H1 (cell line): ENCODE results near the gene PBX2. TPM values are rescaled to one million over a fixed set of nuclear protein-coding genes. Genes with fewer than 3 reads are reported as not detected.

ENCODE experiments used
- CTCF ChIA-PET: fragments of 300-600 bp; sonication (Branson Sonifier 250); formaldehyde crosslinking; loops from one replicate; lab custom pipeline; 2021; ENCODE audit not compliant: partially characterized antibody; lab: Charles Lee
- POLR2A ChIA-PET: fragments of 300-600 bp; sonication (Branson Sonifier 250); formaldehyde crosslinking; loops from one replicate; lab custom pipeline; 2021; ENCODE audit warnings: inconsistent platforms; ENCODE audit not compliant: partially characterized antibody; lab: Charles Lee
- DNase-seq, 2 experiments: peaks; one replicate each; pipeline versions ENCODE4 v3.0.0 to v3.0.0-alpha.2; 2010 to 2022; ENCODE audit warnings: low spot score in 2 of 2, low read depth in 1 of 2, mixed read lengths in 1 of 2
- FAIRE-seq: peaks from 2 replicates; lab custom pipeline; 2011; peaks lifted over from hg19 to GRCh38; lab: Jason Lieb, UNC
- H2AFZ ChIP-seq: 2 replicates; pipeline ENCODE4 v1.8.1; 2012; ENCODE audit warnings: low read length, inconsistent platforms
- H2AK5ac ChIP-seq: 2 replicates; pipeline ENCODE4 v1.6.1; 2013; ENCODE audit warnings: low read depth, low read length
- H2BK120ac ChIP-seq: replicated peaks from 2 replicates; pipeline ENCODE3; 2013; ENCODE audit warnings: low read depth, low read length, inconsistent platforms
- H2BK12ac ChIP-seq: 2 replicates; pipeline ENCODE4 v1.6.1; 2013; ENCODE audit warnings: low read depth, low read length
- H2BK15ac ChIP-seq: 2 replicates; pipeline ENCODE4 v1.6.1; 2013; ENCODE audit warnings: low read length
- H2BK20ac ChIP-seq: 2 replicates; pipeline ENCODE4 v1.6.1; 2013; ENCODE audit warnings: low read length
- H2BK5ac ChIP-seq: 2 replicates; pipeline ENCODE4 v1.6.1; 2013; ENCODE audit warnings: low read depth, low read length
- H3K14ac ChIP-seq: 2 replicates; pipeline ENCODE4 v1.6.1; 2013; ENCODE audit warnings: inconsistent platforms; ENCODE audit not compliant: insufficient read length
- H3K18ac ChIP-seq: 2 replicates; pipeline ENCODE4 v1.6.1; 2013; ENCODE audit warnings: low read length; ENCODE audit errors: extremely low read depth
- H3K23ac ChIP-seq: 2 replicates; pipeline ENCODE4 v1.6.1; 2013; ENCODE audit warnings: inconsistent platforms; ENCODE audit not compliant: insufficient read length
- H3K23me2 ChIP-seq: 2 replicates; pipeline ENCODE4 v1.6.1; 2013; ENCODE audit warnings: low read depth, low read length
- H3K27ac ChIP-seq: 2 replicates; pipeline ENCODE4 v1.6.1; 2011; ENCODE audit warnings: low read depth, low read length, inconsistent platforms
- H3K27me3 ChIP-seq, 4 experiments: replicated peaks in 1 of 4; 1 replicate in 1 of 4; 2 replicates in 3 of 4; pipeline versions ENCODE4 v1.6.1 to v1.8.1; 2011 to 2013; ENCODE audit warnings: low read length in 3 of 4, mild to moderate bottlenecking in 3 of 4, inconsistent platforms in 2 of 4, mixed read lengths in 2 of 4, moderate library complexity in 1 of 4; ENCODE audit not compliant: control insufficient read depth in 3 of 4, insufficient read depth in 3 of 4; ENCODE audit errors: extremely low read depth in 1 of 4
- H3K36me3 ChIP-seq, 4 experiments: 2 replicates each; pipeline versions ENCODE4 v1.6.1 to v1.8.1; 2011 to 2013; ENCODE audit warnings: mild to moderate bottlenecking in 4 of 4, low read length in 3 of 4, moderate library complexity in 2 of 4, control low read depth in 1 of 4, inconsistent platforms in 1 of 4; ENCODE audit not compliant: insufficient read depth in 4 of 4, control insufficient read depth in 2 of 4
- H3K4ac ChIP-seq: replicated peaks from 2 replicates; pipeline ENCODE3; 2013; ENCODE audit warnings: low read length, low read depth, mixed read lengths, inconsistent platforms; ENCODE audit not compliant: insufficient read length
- H3K4me1 ChIP-seq, 4 experiments: replicated peaks in 1 of 4; 1 replicate in 1 of 4; 2 replicates in 3 of 4; pipeline versions ENCODE4 v1.6.1 to v1.8.1; 2011 to 2013; ENCODE audit warnings: low read length in 3 of 4, inconsistent platforms in 2 of 4, mixed read lengths in 1 of 4; ENCODE audit not compliant: insufficient read depth in 4 of 4, control insufficient read depth in 3 of 4
- H3K4me2 ChIP-seq, 2 experiments: 2 replicates each; pipeline versions ENCODE4 v1.6.1 to v1.8.1; 2011 to 2013; ENCODE audit warnings: low read depth in 2 of 2, low read length in 2 of 2, control low read depth in 1 of 2, inconsistent platforms in 1 of 2, mild to moderate bottlenecking in 1 of 2; ENCODE audit not compliant: insufficient read depth in 1 of 2
- H3K4me3 ChIP-seq, 4 experiments: fragments of 200-600, 300-600 bp in 1 of 4; sonication (generic), shearing (Covaris generic), sonication (Bioruptor Twin) in 1 of 4; 2 replicates each; pipeline versions ENCODE4 v1.5.1 to v1.8.1; 2011 to 2016; ENCODE audit warnings: low read length in 4 of 4, low read depth in 3 of 4, control low read depth in 2 of 4, inconsistent platforms in 2 of 4, mild to moderate bottlenecking in 2 of 4, mixed read lengths in 1 of 4, moderate library complexity in 1 of 4; ENCODE audit not compliant: insufficient read depth in 2 of 4; ENCODE audit errors: extremely low read depth in 1 of 4
- H3K56ac ChIP-seq: replicated peaks from 2 replicates; pipeline ENCODE3; 2013; ENCODE audit warnings: low read depth, mild to moderate bottlenecking, mixed read lengths, low read length, inconsistent platforms; ENCODE audit not compliant: insufficient read length
- H3K79me1 ChIP-seq: 2 replicates; pipeline ENCODE4 v1.6.1; 2013; ENCODE audit warnings: low read depth, low read length, control low read depth
- H3K79me2 ChIP-seq, 2 experiments: 2 replicates each; pipeline versions ENCODE4 v1.6.1 to v1.8.1; 2012 to 2013; ENCODE audit warnings: low read length in 2 of 2, mild to moderate bottlenecking in 2 of 2, inconsistent platforms in 1 of 2; ENCODE audit not compliant: insufficient read depth in 2 of 2, control insufficient read depth in 1 of 2
- H3K9ac ChIP-seq, 4 experiments: replicated peaks in 1 of 4; 1 replicate in 1 of 4; 2 replicates in 3 of 4; pipeline versions ENCODE4 v1.6.1 to v1.8.1; 2011 to 2013; ENCODE audit warnings: low read depth in 3 of 4, low read length in 3 of 4, control low read depth in 2 of 4, mild to moderate bottlenecking in 2 of 4, moderate library complexity in 2 of 4, inconsistent platforms in 1 of 4; ENCODE audit errors: extremely low read depth in 1 of 4
- H3K9me3 ChIP-seq, 2 experiments: 2 replicates each; pipeline versions ENCODE4 v1.6.1 to v1.8.1; 2012 to 2013; ENCODE audit warnings: mild to moderate bottlenecking in 2 of 2, moderate library complexity in 2 of 2, control low read depth in 1 of 2, inconsistent platforms in 1 of 2, low read depth in 1 of 2, low read length in 1 of 2, mixed read lengths in 1 of 2; ENCODE audit not compliant: insufficient read depth in 2 of 2
- H4K20me1 ChIP-seq, 2 experiments: replicated peaks in 1 of 2; 2 replicates each; pipeline versions ENCODE3 to v1.8.1; 2011 to 2013; ENCODE audit warnings: inconsistent platforms in 2 of 2, low read length in 2 of 2, mild to moderate bottlenecking in 1 of 2; ENCODE audit not compliant: insufficient read depth in 2 of 2, control insufficient read depth in 1 of 2
- H4K5ac ChIP-seq: 2 replicates; pipeline ENCODE4 v1.6.1; 2013; ENCODE audit warnings: low read length, low read depth, mixed read lengths, inconsistent platforms; ENCODE audit not compliant: insufficient read length
- H4K8ac ChIP-seq: 2 replicates; pipeline ENCODE4 v1.8.0; 2013; ENCODE audit warnings: mild to moderate bottlenecking, moderate library complexity, low read length, inconsistent platforms; ENCODE audit not compliant: insufficient read depth; ENCODE audit errors: extremely low read depth
- H4K91ac ChIP-seq: replicated peaks from 2 replicates; pipeline ENCODE3; 2013; ENCODE audit warnings: low read length, mixed read lengths, inconsistent platforms; ENCODE audit not compliant: insufficient read length
- CHD1 ChIP-seq: IDR thresholded peaks from 2 replicates; pipeline ENCODE4 v1.6.1; 2012; ENCODE audit warnings: low read depth, low read length, improper control_type of control experiment
- CTBP2 ChIP-seq: IDR thresholded peaks from 2 replicates; pipeline ENCODE4 v1.7.0; 2011; ENCODE audit warnings: borderline replicate concordance, mild to moderate bottlenecking, moderate library complexity, mixed read lengths, low read length; ENCODE audit not compliant: insufficient read depth, insufficient read length
- EZH2 ChIP-seq: fragments of 200-600 bp; sonication (generic); IDR thresholded peaks from 2 replicates; pipeline ENCODE4 v1.7.1; 2012; ENCODE audit warnings: low read depth, mild to moderate bottlenecking, moderate library complexity, low read length, inconsistent platforms; ENCODE audit not compliant: severe bottlenecking
- SAP30 ChIP-seq: fragments of 300-600 bp; sonication (generic); IDR thresholded peaks from 2 replicates; pipeline ENCODE4 v1.7.1; 2012; ENCODE audit warnings: low read length, moderate library complexity, mild to moderate bottlenecking, inconsistent platforms; ENCODE audit not compliant: insufficient read depth, insufficient replicate concordance
- WGBS, 2 experiments: shearing (Covaris generic) in 1 of 2; methylation state at CpG; one replicate each; pipeline versions ENCODE4 v1.1.6 to v1.1.7; 2013 to 2015; ENCODE audit warnings: low lambda C conversion rate in 2 of 2, mixed read lengths in 2 of 2, inconsistent platforms in 1 of 2, low coverage in 1 of 2, missing lambda C conversion rate in 1 of 2; ENCODE audit not compliant: insufficient replicate concordance in 2 of 2, insufficient coverage in 1 of 2, insufficient read length in 1 of 2; ENCODE audit errors: extremely low coverage in 1 of 2, missing lambda C conversion rate in 1 of 2; 5-methylcytosine and 5-hydroxymethylcytosine counted together
- polyA plus RNA-seq, 7 experiments: library from polyadenylated mRNA; depleted of rRNA in 3 of 7; stranded (reverse) in 5 of 7; unstranded in 2 of 7; fragments of >200 nt in 5 of 7; fragments of 200-250 nt in 2 of 7; gene quantifications; 1 replicate in 5 of 7; 2 replicates in 1 of 7; 4 replicates in 1 of 7; pipeline versions ENCODE4 v1.2.1 to v1.2.3, GENCODE V29; 2011 to 2013; ENCODE audit warnings: missing spikeins in 2 of 7, mixed read lengths in 2 of 7
- total RNA-seq: library from RNA; stranded (reverse); fragmentation: NEBNext Ultra II Directional; extraction: Animal tissue kit (Norgen Biotek cat#: 25700); gene quantifications from 2 replicates; pipeline ENCODE4 v1.2.1, GENCODE V29; 2021
- TF ChIP-seq, protein P1 (sequence below): IDR thresholded peaks from 2 replicates; pipeline ENCODE4 v1.6.1; 2012; ENCODE audit warnings: inconsistent platforms
- TF ChIP-seq, protein P2 (sequence below), 3 experiments: IDR thresholded peaks; 1 replicate in 2 of 3; 2 replicates in 1 of 3; pipeline versions ENCODE4 v1.5.1 to v1.6.1; 2011; ENCODE audit warnings: low read length in 3 of 3, mild to moderate bottlenecking in 3 of 3, inconsistent platforms in 2 of 3, low read depth in 1 of 3, moderate library complexity in 1 of 3; ENCODE audit not compliant: insufficient read depth in 1 of 3; ENCODE audit errors: control extremely low read depth in 1 of 3
- TF ChIP-seq, protein P3 (sequence below): IDR thresholded peaks from 2 replicates; pipeline ENCODE4 v1.6.1; 2011; ENCODE audit warnings: low read length, improper control_type of control experiment

The PBX2 gene
- total and polyA plus RNA-seq, 2 of the 8 experiments (the other 6 are each of a cell fraction or from before 2014, with no cell fraction given) = 102 to 130 TPM

DNA sequence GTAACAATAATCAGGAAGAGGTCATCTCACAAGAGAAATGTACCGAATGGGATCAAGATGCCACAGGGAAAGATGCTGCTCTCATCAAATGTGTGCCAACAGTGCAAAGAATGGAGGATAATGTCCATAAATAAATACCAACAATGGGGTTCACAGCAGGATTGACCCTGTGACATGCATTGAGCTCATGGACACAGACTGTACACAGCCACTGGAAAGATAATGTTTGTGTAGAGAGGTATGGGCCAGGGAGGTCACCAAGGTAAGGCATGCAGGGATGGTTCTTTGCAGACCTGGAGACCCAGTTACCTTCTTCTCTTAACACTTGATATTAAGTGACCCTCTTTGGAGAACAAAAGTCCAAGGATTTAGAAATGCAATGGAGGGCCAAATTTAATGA is 15.6 kb downstream of the PBX2 start:
- H3K27me3 ChIP-seq = no peaks in the 10 kb centered on the region
- ChIA-PET CTCF (interaction anchor here (1.3 kb wide), 1 partner anchor 26 kb away, joined by 3 read pairs; no protein-coding TSS in a partner anchor), POLR2A (interaction anchor here (1.9 to 2.1 kb wide), 2 partner anchors 10 to 45 kb away, joined by 6 to 10 read pairs; partner anchors contain the start of gene EGFL8)
- no peak overlapping the region for H3K9ac ChIP-seq
- H3K23me2 ChIP-seq = peaks cover 26% of the 10 kb centered on the region
- H3K14ac ChIP-seq = no peak overlapping the region
- no peak overlapping the region for H3K4ac ChIP-seq
- TF ChIP-seq, protein P1, sequence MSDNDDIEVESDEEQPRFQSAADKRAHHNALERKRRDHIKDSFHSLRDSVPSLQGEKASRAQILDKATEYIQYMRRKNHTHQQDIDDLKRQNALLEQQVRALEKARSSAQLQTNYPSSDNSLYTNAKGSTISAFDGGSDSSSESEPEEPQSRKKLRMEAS = no peak
- TF ChIP-seq CTBP2 = no peak
- no peak for TF ChIP-seq EZH2
- TF ChIP-seq, protein P2, sequence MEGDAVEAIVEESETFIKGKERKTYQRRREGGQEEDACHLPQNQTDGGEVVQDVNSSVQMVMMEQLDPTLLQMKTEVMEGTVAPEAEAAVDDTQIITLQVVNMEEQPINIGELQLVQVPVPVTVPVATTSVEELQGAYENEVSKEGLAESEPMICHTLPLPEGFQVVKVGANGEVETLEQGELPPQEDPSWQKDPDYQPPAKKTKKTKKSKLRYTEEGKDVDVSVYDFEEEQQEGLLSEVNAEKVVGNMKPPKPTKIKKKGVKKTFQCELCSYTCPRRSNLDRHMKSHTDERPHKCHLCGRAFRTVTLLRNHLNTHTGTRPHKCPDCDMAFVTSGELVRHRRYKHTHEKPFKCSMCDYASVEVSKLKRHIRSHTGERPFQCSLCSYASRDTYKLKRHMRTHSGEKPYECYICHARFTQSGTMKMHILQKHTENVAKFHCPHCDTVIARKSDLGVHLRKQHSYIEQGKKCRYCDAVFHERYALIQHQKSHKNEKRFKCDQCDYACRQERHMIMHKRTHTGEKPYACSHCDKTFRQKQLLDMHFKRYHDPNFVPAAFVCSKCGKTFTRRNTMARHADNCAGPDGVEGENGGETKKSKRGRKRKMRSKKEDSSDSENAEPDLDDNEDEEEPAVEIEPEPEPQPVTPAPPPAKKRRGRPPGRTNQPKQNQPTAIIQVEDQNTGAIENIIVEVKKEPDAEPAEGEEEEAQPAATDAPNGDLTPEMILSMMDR (IDR thresholded peaks at IDR 0.05; ENCODE audit: control extremely low read depth in 1 of 3, insufficient read depth in 1 of 3, low read depth in 1 of 3, low read length in 3 of 3) = no peak
- TF ChIP-seq, protein P3, sequence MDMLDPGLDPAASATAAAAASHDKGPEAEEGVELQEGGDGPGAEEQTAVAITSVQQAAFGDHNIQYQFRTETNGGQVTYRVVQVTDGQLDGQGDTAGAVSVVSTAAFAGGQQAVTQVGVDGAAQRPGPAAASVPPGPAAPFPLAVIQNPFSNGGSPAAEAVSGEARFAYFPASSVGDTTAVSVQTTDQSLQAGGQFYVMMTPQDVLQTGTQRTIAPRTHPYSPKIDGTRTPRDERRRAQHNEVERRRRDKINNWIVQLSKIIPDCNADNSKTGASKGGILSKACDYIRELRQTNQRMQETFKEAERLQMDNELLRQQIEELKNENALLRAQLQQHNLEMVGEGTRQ = no peak
- TF ChIP-seq SAP30 = no peak
- TF ChIP-seq CHD1 = no peak
- TF ChIP-seq, all 59 proteins: peak for 0
- H3K56ac ChIP-seq = no peak overlapping the region
- peak overlapping the region; percentile 99 to 100; a peak in 2 of 4 replicates for H3K4me2 ChIP-seq
- H4K5ac ChIP-seq = no peak overlapping the region
- H3K9me3 ChIP-seq = no peaks in the 10 kb centered on the region
- H2AFZ ChIP-seq = no peak overlapping the region
- H3K36me3 ChIP-seq = peaks cover 2 to 19% (median 16%) of the 10 kb centered on the region in 4 experiments; a peak in 7 of 8 replicates
- H3K18ac ChIP-seq = no peak overlapping the region
- no peak overlapping the region for H4K8ac ChIP-seq
- FAIRE-seq = no peak
- no peak overlapping the region for H4K91ac ChIP-seq
- 87% methylated on average over 1 of the region's 1 CpG; no CpG with 5 or more reads in 1 of the 2 experiments for WGBS, 2 experiments
- H4K20me1 ChIP-seq = peaks cover 6 to 7% of the 10 kb centered on the region in 2 experiments
- peaks cover 5 to 20% (median 9%) of the 10 kb centered on the region in 4 experiments; a peak in 6 of 7 replicates for H3K4me1 ChIP-seq
- H2BK5ac ChIP-seq = no peak overlapping the region
- H3K27ac ChIP-seq = no peak overlapping the region
- no peak overlapping the region for H2BK20ac ChIP-seq
- H2AK5ac ChIP-seq = no peak overlapping the region
- DNase-seq = no peak
- H2BK120ac ChIP-seq = no peak overlapping the region
- H2BK15ac ChIP-seq = no peak overlapping the region
- H3K23ac ChIP-seq = no peak overlapping the region
- H3K79me1 ChIP-seq = peaks cover 9% of the 10 kb centered on the region; the same call in 1 of the 2 replicates
- peaks cover 13 to 47% of the 10 kb centered on the region in 2 experiments for H3K79me2 ChIP-seq
- peak overlapping the region in 1 of 4 experiments; percentile 99; a peak in 3 of 8 replicates for H3K4me3 ChIP-seq
- H2BK12ac ChIP-seq = no peak overlapping the region
